HG02610 (cell line): ENCODE measurements around the gene FGFR1OP2.
"Not testable (repeated sequence)": the region's sequence is repeated elsewhere in the genome, so short reads cannot be mapped to it uniquely, and the experiment has no call there.

ENCODE experiments used
- ATAC-seq: cut with Tn5 transposase; IDR thresholded peaks from one replicate; pipeline ENCODE4 v1.9.1; 2021; ENCODE audit warnings: mild to moderate bottlenecking, moderate library complexity; ENCODE audit not compliant: unreplicated experiment

FGFR1OP2 gene

DNA sequence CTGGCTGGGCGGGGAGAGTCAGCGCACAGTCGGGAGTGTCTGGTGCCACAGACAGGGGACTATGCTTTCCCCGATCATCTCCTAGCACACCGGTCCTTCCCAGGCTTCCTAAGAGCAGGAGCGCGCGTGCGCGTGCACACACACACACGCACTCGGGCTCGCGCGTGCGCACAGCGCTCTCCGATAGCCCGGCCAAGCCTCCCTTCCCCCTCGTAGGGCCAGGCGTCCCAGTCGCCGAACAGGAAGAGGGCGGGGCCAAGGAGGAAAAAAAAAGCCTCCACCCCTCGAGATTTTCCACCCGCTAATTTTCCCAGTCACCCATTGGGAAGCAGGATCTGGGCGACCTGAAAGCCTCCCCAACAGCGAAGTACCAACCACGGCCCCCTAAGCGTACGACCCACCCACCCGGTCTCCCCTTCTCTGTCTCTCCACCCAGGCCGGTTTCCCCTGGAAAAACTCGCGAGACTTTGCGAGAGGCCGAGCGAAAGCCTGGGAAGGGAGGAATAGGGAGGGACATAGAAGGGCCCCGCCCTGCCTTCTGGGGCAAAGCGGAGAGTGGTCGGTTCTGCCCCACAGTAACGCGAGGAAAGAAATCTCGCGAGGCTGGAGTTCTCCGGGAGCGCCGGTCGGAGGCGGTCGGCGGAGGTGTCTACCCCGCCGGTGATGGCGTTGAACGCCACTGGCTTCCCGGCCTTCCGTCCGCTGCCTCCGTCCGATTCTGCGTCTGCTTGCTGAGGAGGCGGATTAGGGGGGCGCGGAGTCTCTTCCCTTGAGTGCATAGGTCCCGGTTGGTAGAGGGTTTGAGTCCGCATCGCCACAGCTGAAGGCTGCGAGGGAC is at the start of gene FGFR1OP2, which contains the start of gene INTS13:
FGFR1OP2 (plus strand) TSS at position 608 of the 838 bp plus-strand sequence. CDS start 15,689 bp downstream, outside the sequence.
INTS13 (minus strand) TSS at position 119 of the 838 bp plus-strand sequence. CDS start 1,178 bp downstream, outside the sequence.
- peak; percentile 88 for ATAC-seq

DNA sequence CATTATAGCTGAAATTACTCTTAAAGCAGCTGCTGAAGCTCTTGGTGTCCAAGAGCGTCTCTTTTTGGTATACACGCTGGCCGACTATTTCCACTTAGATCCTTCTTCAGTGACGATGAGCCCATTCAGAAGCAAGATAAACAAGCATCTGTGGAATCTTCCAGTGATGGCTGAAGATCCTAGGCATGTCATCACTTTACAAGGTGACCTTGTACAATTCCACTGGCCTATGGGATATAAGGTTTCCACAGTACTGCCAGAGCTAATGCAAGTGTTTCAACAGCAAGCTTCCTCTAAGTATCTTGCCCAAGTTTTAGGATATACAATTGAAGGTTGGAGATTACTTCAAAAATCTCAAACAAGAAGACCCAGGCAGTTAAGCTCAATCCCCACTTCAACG is 47.5 kb upstream of the FGFR1OP2 start:
- ATAC-seq = no peak

- no peak for ATAC-seq
These were observed 46.6 kb upstream of the FGFR1OP2 start for GRCh38 chr12:26891704-26892103.

GRCh38 chr12:26895672-26896071 is 42.6 kb upstream of the FGFR1OP2 start:
- no peak for ATAC-seq

- no peak for ATAC-seq
These were observed 41.4 kb upstream of the FGFR1OP2 start for GRCh38 chr12:26896913-26897312.

- not testable (repeated sequence) for ATAC-seq
These were observed 34.9 kb upstream of the FGFR1OP2 start for GRCh38 chr12:26903396-26903795.

DNA sequence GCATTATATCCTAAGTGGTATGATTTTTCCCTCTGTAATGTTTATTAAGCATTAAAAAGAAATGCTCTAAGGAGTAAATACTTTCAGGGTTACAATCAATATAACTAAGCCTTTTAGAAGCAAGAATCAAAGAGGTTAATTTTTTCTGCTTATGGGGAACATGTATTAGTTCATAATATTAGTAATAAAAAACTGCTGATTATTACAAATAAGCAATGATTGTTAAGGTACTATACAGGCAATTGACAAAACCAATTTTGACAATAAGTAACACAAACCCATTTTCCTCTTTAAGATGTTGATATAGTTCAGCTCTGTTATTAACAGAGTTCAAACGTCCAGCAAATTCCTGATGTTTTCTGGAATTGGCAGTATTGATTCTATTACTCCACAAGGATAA is 32.2 kb upstream of the FGFR1OP2 start:
- ATAC-seq = no peak

DNA sequence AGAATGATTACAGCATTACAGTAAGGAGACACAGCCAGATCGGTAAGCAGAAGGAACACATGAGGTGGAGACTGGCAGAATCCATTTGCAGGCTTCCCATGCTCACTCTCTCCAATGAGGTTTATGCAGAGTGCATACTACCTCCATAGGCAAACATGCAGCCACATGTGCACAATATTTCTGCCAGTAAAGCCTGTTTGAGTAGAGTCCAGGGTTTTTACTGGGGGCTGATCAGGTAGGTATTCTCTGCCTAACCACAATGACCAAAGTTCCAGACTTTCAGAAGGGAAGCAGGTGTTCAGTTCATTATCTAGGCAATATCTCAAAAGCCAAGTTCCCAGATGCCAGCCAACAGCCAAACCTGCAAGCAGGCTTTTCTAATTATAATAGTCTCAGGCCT is 31.6 kb upstream of the FGFR1OP2 start:
- ATAC-seq = no peak

DNA sequence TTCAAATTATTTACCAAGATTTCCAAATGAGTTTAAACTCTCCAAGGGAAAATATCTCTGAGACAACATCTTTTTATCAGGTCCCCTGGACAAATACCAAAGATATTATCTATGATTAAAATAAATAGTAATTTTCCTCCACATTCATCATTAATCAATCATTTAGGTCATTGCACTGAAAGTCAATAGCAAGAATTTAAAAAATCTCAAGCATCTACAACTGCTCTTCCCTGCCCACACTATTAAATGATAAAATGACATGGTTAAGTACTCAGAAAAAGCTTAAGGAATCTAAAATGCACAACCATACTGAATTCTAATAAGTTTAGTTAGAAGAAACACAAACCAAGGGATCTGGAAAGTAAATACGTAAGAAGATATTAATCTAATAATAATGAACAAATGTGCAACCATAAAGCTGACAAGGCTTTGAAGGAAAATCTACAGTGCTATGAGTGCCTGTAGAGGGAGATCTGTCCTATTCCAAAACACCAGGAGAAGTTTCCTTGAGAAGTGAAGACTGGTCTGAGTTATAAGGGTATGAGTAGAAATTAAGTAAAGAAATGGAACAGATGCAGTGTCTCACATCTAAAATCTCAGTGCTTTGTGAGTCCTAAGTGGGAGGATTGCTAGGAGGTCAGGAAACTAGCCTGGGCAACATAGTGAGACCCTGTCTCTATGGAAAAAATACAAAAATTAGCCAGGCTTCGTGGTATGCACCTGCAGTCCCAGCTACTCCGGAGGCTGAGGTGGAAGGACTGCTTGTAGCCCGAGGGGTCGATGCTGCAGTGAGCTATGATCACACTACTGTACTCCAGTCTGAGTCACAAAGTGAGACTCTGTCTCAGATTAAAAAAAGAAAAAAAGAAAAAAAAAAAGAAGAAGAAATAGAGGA is 19.7 kb upstream of the FGFR1OP2 start:
- no peak for ATAC-seq

- no peak for ATAC-seq
These were observed 19.1 kb upstream of the FGFR1OP2 start for GRCh38 chr12:26919216-26919555.

GRCh38 chr12:26921886-26922285 is 16.4 kb upstream of the FGFR1OP2 start:
- ATAC-seq = no peak

DNA sequence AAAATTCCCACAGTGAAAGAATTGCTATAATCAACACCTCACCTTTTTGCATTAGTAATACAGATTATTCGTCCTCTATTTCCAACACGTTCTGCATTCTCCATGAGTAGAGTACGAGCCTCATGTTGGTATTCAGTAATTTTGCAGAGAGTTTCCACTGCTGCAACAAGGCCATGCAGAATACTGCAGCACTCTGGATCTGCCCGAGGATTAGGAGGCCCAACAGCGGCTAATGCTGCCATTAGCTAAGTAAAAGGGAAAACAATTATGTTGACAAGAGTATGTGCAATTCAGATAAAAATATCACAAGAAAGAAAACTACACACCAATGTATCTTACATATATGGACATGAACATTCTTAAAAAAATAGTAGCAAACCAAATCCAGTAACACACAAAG is 9.6 kb upstream of the FGFR1OP2 start:
- no peak for ATAC-seq

- no peak for ATAC-seq
These were observed 8.7 kb upstream of the FGFR1OP2 start for GRCh38 chr12:26929590-26929989.

DNA sequence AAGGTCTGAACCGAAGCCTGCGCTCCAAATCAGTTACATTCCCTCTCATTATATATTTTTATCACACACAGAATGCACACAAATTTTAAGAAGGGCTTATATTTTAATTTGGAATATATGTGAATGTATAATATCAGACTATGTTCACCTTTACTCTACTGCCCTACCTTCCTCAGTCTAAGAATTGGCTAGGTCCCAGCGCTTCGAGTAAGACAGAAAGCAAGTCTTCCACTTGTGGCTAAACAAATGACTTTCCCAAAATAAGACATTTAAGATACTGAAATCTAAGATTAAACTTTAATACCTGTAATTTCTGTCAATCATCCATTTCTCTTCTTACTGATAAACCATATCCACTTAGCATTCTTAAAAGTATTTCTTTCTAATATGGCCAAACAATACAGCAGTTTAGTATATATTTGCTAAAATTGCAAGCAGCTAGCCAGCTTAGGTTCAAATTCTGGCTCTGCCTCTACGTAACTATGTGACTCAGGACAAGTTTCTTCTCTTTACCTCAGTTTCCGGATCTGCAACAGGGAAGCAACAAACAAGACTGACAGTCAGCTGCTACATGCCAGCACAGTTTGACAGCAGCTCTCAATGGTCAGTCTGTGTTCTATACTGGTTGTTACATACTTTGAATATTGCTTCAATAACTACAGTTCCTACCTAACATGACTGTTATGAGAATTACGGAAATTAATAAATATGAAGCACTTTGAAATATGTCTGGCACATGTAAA is 2.5 kb upstream of the FGFR1OP2 start:
- no peak for ATAC-seq

DNA sequence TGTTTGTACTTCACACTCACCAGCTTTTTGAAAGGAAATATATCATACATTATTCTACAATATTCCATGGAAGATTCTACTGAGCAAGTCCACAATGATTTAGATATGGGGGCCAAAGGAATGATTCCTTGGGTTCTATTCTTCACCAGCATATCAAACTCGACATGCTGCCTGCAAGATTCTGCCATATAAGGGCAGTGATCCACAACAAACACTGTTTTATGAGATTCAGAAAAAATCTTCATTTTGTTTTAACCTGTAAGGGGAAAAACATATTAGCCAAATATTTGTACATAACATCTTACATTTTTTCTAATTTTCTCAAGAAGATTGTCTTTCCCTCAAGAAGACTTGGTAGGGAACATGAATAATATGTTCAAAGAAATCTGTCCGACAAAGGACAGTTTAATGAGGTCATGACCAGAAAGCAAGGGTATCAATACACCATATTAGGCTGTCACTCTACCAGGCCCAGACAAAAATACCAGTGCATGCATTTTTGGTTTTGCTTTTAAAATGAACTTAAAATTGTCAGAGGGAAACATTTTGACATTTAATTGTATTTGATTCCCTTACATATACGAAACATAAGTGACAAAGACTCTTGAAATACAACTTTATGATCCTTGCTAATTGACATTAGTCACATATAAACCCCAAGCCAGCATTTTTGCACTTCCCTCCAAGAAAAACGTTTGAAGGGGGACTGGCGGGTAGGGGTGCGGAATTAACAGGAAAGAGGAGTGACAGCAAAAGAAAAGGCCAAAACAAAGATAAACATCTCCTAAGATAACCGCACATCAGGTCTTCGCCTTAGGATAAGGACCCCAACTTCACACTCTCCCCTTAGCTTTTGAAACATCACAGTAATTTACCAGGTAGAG is 1.5 kb upstream of the FGFR1OP2 start:
- ATAC-seq = no peak

- ATAC-seq = no peak
These were observed 817 bp upstream of the FGFR1OP2 start for GRCh38 chr12:26937443-26937862.

DNA sequence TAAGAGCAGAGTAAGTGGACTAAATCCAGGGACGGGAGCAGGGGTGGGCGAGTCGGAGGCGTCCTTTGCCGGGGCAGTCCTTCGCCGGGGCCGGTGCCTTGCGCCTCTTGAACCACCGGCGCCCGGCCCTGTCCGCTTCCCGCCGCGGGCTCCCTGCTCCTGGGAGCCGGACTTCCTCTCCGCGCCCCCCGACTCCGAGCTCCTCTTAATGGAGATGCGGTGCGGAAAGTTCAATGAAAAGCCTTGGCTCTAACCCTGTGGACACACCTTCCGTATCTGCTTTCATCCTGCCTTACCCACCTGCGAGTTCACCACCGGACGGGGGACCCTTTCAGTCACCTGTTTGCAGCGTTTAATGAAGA is 412 bp downstream of the FGFR1OP2 start:
- ATAC-seq = peak; percentile 9

DNA sequence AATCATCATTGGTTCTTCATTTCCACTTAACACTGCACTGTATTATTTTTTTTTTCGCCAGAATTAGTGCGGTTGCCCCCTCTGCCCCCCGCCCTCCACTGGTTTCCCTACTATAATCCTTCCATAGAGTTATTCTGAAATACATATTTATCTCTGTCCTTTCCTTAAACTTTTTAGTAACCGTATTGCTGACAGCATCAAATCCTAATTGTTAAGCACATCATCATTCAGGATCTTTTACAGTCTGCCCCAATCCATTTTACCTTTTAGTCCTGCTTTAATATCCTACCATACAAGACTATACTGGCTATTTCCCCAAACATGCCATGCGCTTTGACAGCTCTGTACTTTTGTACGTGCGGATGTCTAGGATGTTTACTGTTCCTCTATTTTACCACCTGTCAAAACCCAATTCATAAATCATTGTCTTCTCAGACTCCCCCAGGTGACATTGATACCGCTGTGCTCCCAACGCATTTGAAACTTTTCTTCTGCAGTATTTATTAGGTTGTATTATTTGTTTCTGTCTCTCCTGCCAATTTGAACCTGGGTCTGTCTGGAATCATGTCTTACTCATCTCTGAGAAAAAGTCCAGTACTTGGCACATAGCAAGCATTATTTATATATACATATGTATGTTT is 1.0 kb downstream of the FGFR1OP2 start:
- no peak for ATAC-seq

DNA sequence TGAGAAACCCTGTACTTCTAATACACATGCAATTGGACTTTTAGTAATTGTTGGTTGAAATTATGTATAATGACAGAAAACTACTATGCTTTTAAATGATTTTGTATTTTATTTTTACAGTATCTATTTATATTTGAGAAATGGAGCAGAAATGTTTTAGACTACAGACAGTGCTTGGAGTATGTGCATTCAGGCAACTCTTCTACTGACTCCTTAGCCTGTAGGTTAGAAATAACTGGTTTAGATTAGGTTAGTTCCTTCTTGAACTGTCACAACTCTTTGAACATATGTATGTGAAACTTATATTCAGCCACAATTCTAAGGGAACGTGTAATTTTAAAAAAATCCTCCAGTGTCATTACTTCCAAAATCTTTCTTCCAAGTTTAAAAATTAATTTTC is 1.7 kb downstream of the FGFR1OP2 start:
- no peak for ATAC-seq
